Measurements from ENCODE around the gene CNOT1.
A peak's percentile ranks its signal among the peaks of the same experiment; 100 is the strongest.
"Not testable (repeated sequence)": the region's sequence is repeated elsewhere in the genome, so short reads cannot be mapped to it uniquely, and the experiment has no call there.

The CNOT1 gene

DNA sequence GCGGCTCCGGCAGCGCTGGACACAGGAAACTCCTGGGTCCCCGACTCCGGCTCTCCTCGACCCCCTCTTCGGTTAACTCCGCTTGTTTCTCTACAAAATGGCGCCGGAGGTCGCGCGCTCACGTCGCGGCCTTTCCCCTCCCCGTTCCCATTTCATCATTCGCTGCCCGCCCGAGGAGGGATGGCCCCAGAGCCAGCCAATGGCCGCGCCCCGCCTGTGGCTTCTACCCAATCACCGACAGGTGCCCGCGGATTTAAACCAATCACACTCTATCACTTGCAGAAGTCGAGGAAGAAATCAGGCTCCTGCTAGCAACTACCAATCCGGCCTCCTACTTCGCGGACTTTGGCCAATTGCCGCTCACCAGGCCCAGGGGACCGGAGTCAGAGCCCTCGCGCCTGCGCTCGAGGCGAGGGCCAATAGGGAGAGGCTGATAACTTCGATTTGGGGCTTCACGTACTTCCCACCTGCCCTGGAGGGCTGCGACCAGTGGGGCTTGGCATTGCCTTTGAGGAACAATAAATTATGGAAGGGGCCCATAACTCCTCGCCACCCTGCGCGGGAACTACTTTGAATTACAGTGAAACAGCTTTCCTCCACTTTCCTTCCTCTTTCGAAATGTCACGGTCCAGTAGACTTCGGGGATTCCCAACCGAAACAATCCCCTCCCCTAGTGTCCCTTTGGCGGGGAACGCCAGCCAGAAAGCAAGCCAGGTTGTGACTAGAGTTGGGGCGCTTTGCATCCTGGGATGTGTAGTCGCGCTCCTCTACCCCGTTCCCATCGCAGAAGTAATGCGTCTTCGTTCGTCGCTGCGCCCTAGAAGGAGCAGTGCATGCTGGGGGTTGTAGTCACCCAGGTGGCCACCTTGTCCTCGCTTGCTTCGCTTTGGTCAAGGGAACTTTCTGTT lies at the start of gene CNOT1:
TSS of gene CNOT1 (minus strand) at position 94 of the 908 bp plus-strand sequence. CDS start 30,489 bp downstream, outside the sequence.
- DNase-seq (ENCODE audit: insufficient read length, low spot score): peak; percentile 90
- peak; percentile 96 for FAIRE-seq
- TF ChIP-seq POLR2A (IDR thresholded peaks at IDR 0.05; ENCODE audit: low read depth, low read length): peak; percentile 63

DNA sequence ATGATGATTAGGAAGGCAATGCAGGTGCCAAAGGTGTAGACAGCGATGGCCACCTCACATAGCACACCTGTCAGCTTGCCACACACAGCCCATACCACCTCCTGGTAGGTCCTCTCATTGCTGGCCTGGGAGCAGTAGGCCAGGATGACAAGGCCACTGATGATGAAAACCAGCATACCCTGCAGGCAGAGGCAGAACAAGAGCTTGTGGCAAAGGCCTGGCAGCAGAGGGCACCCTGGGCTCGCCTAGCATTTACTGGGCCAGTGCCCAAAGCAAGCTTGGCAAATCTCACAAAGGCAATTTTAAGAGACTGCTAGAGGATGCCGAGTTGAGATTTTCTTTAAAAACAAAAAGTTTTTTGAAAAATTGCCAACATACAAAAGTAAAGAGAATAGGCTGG lies 49.1 kb upstream of the CNOT1 start:
- DNase-seq (ENCODE audit: insufficient read length, low spot score) (peak; percentile 36), FAIRE-seq (no peak)
- TF ChIP-seq POLR2A (IDR thresholded peaks at IDR 0.05; ENCODE audit: low read depth, low read length): no peak

DNA sequence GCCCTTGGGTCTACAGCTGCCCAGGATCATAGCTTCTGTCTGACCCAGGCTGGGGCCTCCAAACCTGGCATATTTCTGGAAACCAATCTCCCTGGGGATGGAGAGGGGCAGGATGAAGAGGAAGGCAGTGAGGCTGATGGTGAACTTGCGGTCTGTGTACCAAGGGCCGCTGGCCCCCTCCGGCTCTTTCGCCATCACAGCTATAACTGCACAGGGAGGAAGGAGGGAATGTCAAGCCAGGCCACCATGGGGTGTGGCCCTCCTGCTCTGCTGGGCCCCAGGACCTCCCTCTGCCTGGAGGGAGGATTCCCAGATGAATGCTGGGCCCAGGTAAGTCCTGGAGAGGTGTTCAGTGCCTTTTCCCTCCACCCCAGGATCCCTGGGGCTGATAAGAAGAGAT lies 48.6 kb upstream of the CNOT1 start:
- FAIRE-seq (no peak), DNase-seq (ENCODE audit: insufficient read length, low spot score) (no peak)
- no peak for TF ChIP-seq POLR2A (IDR thresholded peaks at IDR 0.05; ENCODE audit: low read depth, low read length)

DNA sequence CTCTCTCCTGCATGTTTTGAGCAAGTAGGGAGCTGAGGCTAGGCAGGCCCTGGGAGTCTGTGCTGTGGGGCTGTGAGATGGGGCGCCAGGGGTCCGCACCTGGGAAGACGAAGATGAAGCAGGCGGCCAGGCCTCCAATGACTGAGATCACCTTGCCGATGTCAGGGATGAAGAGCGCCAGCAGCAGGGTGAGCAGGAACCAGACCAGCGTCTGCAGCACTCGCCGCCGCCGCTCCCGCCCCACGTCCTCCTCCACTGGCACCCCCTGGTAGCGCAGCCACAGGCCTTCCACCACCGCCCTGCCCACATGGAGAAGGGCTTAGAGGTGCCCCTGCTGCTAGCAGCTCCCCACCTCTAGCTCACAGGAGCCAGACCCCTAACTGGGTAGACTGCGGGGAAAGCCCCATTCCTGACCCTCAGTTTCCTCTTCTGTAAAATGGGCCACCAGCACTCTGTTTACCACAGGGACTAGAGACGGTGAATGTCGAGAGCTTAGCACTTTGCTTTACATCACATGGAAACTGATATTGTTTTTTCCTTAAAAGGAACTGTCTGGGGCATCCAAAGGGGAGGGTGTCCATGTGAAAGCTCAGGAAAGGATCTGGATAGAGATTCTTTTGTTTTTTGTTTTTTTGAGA lies 41.4 kb upstream of the CNOT1 start:
- TF ChIP-seq POLR2A (IDR thresholded peaks at IDR 0.05; ENCODE audit: low read depth, low read length): no peak
- DNase-seq (ENCODE audit: insufficient read length, low spot score): no peak
- no peak for FAIRE-seq

DNA sequence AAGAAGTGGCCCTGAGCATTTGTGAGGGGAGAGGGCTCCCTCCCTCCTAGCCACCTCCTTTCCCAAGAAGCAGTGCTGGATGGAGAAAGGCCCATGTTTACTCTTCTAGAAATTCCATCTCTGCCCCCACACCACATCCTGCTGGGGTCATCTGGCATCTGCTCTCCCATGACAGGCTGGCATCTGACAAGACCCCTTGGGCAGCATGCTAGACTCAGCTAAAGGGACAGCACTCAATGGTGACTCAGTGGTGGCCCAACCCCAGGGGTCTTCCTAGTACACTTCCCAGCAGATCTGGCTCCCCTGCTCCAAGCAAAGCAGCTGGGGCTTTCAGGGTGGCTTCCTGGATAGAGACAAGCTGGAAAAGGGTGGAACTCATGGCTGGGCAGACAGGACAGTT lies 40.6 kb upstream of the CNOT1 start:
- FAIRE-seq (no peak), DNase-seq (ENCODE audit: insufficient read length, low spot score) (no peak)
- TF ChIP-seq POLR2A (IDR thresholded peaks at IDR 0.05; ENCODE audit: low read depth, low read length): no peak

DNA sequence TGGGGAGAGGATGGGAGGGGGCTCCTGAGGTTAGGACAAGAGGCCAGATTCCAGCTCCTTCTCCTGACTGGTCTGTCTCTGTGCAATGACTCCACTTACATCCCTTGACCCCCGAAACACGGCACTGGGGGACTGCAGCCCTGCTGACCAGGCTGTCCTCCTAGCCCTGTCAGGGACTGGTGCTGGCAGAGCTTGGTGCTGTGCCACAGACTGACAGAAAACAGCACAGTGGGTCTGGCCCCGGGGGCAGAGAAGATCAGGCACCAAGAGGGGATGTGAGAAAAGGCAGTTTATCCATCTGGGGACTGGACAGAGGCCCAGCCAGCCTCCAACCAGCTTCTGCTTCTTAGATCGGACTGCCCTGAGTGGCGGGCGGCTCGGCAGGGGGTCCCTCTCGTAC lies 35.6 kb upstream of the CNOT1 start:
- FAIRE-seq (no peak), DNase-seq (ENCODE audit: insufficient read length, low spot score) (no peak)

DNA sequence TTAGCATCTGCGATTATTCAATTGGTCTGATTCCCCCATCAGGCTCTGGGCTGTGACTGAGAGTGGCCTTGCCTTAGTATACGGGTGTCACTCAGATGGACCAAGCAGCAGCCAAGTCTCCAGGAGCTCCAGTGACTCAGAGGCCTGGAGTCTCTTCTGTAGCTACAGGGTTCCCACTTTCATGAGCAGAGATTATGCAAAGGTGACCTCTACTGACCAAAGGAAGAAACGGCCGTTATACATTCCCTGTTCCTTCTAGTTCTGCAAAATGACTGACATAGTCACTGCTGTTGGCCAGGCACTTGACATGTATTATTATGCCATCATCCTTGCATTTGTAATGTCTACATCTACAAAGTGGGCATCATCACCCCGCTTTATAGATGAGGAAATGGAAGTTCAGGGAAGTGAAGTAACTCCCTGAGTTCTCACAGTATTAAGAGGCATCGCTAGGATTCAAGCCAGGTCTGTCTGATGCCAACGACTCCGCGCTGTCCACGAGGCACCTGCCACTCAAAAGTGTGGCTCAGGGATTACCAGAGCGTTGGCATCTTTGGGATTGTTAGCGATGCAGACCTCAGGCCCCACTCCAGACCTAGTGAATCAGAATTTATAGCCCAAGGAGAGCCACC lies 31.7 kb upstream of the CNOT1 start:
- FAIRE-seq (peak; percentile 95), DNase-seq (ENCODE audit: insufficient read length, low spot score) (peak; percentile 88)
- no peak for TF ChIP-seq POLR2A (IDR thresholded peaks at IDR 0.05; ENCODE audit: low read depth, low read length)

More for the DNA sequence above, 35.6 kb upstream of the CNOT1 start:
- no peak for TF ChIP-seq POLR2A (IDR thresholded peaks at IDR 0.05; ENCODE audit: low read depth, low read length)

DNA sequence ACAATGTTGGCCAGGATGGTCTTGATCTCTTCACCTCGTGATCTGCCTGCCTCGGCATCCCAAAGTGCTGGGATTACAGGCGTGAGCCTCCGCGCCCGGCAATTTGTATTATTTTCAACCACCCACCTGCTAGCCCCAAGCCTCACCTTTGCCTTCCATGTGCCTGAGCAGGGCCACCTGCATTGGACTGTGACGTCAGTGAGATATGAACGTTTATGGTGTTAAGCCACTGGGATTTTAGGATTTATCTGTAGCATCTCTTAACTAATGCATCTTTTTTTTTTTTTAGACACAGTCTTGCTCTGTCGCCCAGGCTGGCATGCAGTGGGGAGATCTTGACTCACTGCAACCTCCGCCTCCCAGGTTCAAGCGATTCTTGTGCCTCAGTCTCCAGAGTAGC lies 30.3 kb upstream of the CNOT1 start:
- not testable (repeated sequence) for FAIRE-seq

DNA sequence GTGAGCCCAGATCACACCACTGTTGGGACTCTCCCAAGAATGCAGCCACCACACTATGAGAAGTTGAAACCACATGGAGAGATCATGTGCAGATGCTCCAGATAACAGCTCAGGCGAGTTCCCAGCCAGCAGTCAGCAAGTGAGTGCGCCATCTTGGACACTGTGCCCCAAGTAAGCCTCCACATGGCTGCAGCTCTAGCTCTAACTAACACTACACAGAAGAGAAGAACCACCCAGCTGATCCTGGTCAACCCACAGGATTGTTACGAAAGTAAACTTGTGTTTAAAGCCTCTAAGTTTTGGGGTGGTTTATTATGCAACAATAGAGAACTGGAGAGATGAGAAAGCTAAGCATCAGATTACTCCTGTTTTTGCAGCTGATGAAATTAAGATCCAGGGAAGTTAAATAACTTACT lies 29.2 kb upstream of the CNOT1 start:
- DNase-seq (ENCODE audit: insufficient read length, low spot score) (no peak), FAIRE-seq (no peak)
- TF ChIP-seq POLR2A (IDR thresholded peaks at IDR 0.05; ENCODE audit: low read depth, low read length): no peak

More for the DNA sequence above, 30.3 kb upstream of the CNOT1 start:
- not testable (repeated sequence) for DNase-seq (ENCODE audit: insufficient read length, low spot score)

DNA sequence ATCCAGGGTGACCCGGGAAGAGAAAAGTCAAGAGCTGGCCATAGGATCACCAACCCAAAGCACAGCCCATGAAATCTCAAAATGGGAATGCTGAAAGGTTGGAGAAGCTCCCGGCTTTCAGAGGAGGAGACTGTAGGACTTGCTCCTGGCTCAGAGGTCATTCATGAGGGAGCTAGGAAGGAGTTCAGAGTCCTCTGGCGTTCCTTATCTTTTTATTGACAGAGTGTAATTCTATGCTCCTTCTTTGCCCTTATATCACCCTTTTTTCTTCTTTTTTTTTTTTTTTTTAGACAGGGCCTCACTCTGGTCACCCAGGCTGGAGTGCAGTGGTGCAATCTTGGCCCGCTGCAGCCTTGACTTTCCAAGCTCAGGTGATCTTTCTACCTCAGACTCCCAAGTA lies 27.3 kb upstream of the CNOT1 start:
- DNase-seq (ENCODE audit: insufficient read length, low spot score): no peak
- TF ChIP-seq POLR2A (IDR thresholded peaks at IDR 0.05; ENCODE audit: low read depth, low read length): no peak
- no peak for FAIRE-seq

DNA sequence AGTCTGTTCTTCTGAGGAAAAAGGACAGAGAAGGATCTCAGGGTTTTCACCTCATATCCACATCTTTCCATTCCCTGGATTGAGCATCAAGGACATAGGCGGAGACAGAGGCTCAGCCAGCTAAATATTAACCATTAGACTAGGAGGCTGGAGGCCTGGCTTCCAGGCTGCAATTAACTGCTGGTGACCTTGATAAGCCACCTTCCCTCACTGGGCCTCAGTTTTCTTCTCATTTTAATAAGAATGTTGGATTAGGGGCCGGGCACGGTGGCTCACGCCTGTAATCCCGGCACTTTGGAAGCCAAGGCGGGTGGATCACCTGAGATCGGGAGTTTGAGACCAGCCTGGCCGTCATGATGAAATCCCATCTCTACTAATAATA lies 25.6 kb upstream of the CNOT1 start:
- DNase-seq (ENCODE audit: insufficient read length, low spot score) (no peak), FAIRE-seq (no peak)
- no peak for TF ChIP-seq POLR2A (IDR thresholded peaks at IDR 0.05; ENCODE audit: low read depth, low read length)

DNA sequence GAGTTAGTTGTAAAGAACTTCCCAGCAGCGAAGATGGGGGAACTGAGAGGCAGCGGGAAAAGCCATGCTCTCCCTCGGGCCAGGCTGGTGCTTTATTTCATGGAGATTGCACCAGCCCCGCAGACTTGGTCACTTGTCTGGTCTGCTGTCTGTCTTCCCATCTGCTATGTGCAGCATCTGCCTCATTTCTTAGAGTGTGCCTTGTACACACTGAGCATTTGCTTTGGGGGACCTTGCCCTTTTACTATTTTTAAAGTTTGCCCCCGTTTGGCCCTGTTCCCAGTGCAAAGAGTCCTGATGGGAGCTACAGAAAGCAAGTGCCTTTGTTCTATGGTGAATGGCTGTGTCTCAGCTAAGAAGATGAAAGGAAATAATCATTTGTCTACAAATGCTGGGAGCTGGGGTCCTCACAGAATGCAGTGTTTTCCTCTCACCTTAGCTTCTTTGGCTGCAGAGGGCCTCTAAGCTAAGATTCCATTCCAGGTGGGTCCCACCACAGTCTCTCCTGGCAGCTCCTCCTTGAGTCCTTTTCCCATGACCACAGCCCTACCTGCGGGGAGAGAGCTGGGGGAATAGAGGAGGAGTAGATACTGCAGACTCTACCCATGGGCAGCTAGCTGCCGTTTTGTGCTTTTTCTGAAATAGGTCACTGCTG lies 25.1 kb upstream of the CNOT1 start:
- FAIRE-seq (no peak), DNase-seq (ENCODE audit: insufficient read length, low spot score) (no peak)
- no peak for TF ChIP-seq POLR2A (IDR thresholded peaks at IDR 0.05; ENCODE audit: low read depth, low read length)

DNA sequence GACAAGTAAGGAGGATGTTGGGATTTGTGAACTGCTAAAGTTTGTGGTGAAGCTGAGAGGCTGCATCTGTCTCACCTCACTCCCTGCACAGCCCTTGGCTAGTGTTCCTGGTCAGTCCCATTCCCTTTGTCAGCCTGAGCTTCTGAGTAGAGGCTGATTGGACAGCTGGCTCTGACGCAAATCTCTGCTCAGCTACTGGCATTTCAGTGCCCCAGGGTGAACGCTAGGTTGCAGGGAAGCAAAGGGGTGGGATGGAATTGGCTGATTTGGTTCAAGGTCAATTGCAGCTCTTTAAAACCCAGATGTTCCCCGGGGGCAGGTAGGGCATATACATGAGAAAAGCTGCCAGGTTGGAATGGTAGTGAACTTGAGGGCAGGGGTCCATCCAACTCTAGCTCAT lies 23.1 kb upstream of the CNOT1 start:
- TF ChIP-seq POLR2A (IDR thresholded peaks at IDR 0.05; ENCODE audit: low read depth, low read length): no peak
- FAIRE-seq (no peak), DNase-seq (ENCODE audit: insufficient read length, low spot score) (no peak)

DNA sequence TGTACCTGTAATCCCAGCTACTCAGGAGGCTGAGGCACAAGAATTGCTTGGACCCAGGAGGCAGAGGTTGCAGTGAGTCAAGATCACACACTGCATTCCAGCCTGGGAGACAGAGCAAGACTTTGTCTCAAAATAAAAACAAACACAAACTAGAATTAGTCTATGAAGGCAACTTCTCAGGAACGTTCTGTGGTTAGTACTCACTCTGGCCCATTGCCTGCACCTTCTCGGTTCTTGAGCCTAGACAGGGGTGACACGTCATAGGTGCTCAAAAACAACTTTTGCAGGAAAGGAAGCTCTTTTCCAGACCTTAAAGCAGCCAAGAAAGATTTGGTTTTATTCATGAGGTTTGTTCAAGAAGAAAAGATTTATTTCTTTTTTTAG lies 22.3 kb upstream of the CNOT1 start:
- no peak for DNase-seq (ENCODE audit: insufficient read length, low spot score)
- TF ChIP-seq POLR2A (IDR thresholded peaks at IDR 0.05; ENCODE audit: low read depth, low read length): no peak
- peak; percentile 53 for FAIRE-seq
